NCI-H1436 treated with DMSO at 0.1 percent for 48 hours (cell line): ENCODE results near the gene SETX.

ENCODE experiments used
- DNase-seq: peaks from one replicate; lab custom pipeline; 2025; lab: John Stamatoyannopoulos, UW

The SETX gene

GRCh38 chr9:132239999-132240840 is 114.6 kb downstream of the SETX start:
- no peak for DNase-seq

- no peak for DNase-seq
Measured at GRCh38 chr9:132239518-132239917, 115.3 kb downstream of the SETX start.

GRCh38 chr9:132238992-132239391 is 115.8 kb downstream of the SETX start:
- DNase-seq, result no peak

GRCh38 chr9:132238026-132238972 is 116.5 kb downstream of the SETX start:
- no peak for DNase-seq

- DNase-seq, result no peak
Measured at GRCh38 chr9:132237481-132237880, 117.3 kb downstream of the SETX start.

GRCh38 chr9:132236662-132237311 is 118.0 kb downstream of the SETX start:
- no peak for DNase-seq

- DNase-seq, result no peak
Measured at GRCh38 chr9:132235894-132236661, 118.7 kb downstream of the SETX start.

- DNase-seq, result no peak
Measured at GRCh38 chr9:132235125-132235524, 119.7 kb downstream of the SETX start.

GRCh38 chr9:132234535-132234934 is 120.3 kb downstream of the SETX start:
- DNase-seq, result no peak

- no peak for DNase-seq
Measured at GRCh38 chr9:132233138-132233537, 121.6 kb downstream of the SETX start.

- DNase-seq, result no peak
Measured at GRCh38 chr9:132232522-132232921, 122.3 kb downstream of the SETX start.

GRCh38 chr9:132231019-132231701 is 123.6 kb downstream of the SETX start:
- no peak for DNase-seq

- DNase-seq, result no peak
Measured at GRCh38 chr9:132230605-132231004, 124.2 kb downstream of the SETX start.

- DNase-seq, result no peak
Measured at GRCh38 chr9:132228062-132228461, 126.7 kb downstream of the SETX start.

- no peak for DNase-seq
Measured at GRCh38 chr9:132226571-132227430, 128.0 kb downstream of the SETX start.

GRCh38 chr9:132224645-132225044 is 130.1 kb downstream of the SETX start:
- no peak for DNase-seq

- DNase-seq, result no peak
Measured at GRCh38 chr9:132221941-132222340, 132.8 kb downstream of the SETX start.

GRCh38 chr9:132218208-132218607 is 136.6 kb downstream of the SETX start:
- no peak for DNase-seq

GRCh38 chr9:132216861-132217619 is 137.7 kb downstream of the SETX start:
- DNase-seq, result no peak
